HG03196 (cell line): Measurements from ENCODE around the gene KCNJ4.

Source experiments
- ATAC-seq: cut with Tn5 transposase; IDR thresholded peaks from one replicate; pipeline ENCODE4 v1.9.1; 2021; ENCODE audit not compliant: unreplicated experiment

The KCNJ4 gene

DNA sequence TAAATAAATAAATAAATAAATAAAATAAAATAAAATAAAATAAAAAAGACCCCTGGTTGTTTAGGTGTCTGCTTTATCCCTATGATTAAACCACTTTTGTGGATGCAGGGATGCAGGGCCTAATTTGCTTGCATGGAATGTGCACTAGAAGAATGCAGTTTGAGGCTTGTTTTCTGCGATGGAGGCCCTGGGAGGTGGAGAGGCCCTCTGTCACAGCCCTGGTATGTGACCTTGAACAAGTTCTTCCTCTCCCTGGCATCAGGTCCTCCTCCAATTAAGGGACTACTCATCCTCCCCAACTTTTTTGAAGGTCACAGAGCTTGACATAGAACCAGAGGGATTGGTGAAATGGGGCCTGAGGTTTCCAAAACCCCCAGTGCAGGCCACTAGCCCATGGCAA is 22.7 kb downstream of the KCNJ4 start:
- ATAC-seq: no peak

GRCh38 chr22:38431266-38432010 is 23.6 kb downstream of the KCNJ4 start:
- no peak for ATAC-seq

DNA sequence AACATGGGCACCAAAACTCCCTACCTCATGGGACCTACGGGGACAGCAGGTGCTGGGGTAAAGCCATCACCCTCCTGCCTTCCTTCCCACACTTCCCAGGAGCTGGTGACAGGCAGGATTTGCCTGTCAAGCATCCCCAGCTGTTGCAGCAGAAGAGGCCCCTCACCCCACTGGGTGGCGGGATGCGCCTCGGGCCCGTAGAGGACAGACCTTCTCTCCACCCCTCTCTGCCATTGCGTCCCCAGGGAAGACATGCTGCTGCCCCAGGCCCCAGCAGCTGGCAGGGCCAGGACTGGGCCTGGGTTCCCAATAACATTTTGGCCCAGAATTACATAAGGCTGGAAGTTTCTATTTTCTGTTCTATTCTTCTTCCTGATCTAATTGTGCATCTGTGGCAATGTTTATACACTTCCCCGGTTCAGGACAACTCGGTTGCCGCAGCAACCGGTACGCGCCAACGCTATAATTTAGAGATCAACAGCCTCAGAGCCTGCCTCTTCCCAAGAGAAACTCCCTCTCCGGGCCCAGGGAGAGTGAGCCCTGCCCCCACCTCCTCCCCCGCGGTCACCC is 25.4 kb downstream of the KCNJ4 start:
- ATAC-seq: no peak

DNA sequence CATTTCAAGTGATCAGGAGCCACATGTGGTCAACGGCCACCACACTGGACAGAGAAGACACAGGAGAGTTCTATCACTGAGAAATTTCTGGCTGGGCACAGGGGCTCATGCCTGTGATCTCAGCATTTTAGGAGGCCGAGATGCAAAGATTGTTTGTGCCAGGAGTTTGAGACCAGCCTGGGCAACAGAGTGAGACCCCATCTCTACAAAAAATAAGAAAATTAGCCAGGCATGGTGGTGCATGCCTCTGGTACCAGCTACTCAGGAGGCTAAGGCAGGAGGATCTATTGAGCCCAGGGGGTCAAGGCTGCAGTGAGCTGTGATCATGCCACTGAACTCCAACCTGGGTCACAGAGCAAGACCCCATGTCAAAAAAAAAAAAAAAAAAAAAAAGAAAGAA is 26.3 kb downstream of the KCNJ4 start:
- ATAC-seq: no peak

DNA sequence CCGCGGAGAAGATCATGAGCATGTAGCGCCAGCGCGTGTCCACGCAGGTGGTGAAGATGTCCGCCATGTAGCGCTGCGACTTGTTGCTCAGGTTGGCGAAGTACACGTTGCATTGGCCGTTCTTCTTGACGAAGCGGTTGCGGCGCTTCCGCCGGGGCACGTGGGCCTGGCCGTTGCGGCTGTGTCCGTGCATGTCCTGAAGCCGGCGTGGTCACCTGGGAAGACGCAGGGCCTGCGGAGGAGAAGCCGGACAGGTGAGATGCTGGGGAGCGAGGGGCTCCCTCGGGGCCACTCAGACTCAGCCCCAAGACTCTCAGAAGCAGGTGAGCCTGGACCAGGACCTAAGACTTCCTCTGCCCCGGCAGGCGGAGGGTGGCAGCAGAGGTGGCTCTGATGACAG is 27.1 kb downstream of the KCNJ4 start:
- ATAC-seq: no peak

GRCh38 chr22:38427465-38427864 is 27.5 kb downstream of the KCNJ4 start:
- no peak for ATAC-seq

- ATAC-seq: no peak
Observed at GRCh38 chr22:38426628-38427027, 28.4 kb downstream of the KCNJ4 start.

DNA sequence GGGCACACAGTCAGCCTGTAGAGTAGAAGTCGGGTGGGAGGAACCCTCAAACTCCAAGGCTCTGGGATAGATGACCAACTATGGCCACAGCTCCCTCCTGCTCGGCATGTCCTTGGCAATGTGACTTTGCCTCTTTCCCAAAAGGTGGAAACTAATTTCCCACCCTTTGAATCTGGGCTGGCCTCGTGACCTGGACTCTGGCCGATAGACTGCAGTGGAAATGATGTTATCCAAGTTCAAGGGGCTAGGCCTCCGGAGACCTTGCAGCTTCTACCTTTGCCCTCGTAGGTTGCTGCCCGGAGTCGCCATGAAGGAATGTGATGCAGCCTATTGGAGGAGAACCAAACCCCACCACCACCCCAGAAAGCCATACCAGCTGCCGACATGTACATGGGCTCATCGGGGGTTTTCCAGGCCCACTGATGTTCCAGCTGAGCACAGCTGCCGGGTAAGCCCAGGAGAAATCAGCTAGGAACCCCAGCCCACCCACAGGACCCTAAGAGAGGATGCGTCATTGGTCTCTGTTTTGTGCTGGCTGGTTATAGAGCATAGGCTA is 30.4 kb downstream of the KCNJ4 start:
- no peak for ATAC-seq

GRCh38 chr22:38423512-38424503 is 31.2 kb downstream of the KCNJ4 start:
- ATAC-seq: no peak

DNA sequence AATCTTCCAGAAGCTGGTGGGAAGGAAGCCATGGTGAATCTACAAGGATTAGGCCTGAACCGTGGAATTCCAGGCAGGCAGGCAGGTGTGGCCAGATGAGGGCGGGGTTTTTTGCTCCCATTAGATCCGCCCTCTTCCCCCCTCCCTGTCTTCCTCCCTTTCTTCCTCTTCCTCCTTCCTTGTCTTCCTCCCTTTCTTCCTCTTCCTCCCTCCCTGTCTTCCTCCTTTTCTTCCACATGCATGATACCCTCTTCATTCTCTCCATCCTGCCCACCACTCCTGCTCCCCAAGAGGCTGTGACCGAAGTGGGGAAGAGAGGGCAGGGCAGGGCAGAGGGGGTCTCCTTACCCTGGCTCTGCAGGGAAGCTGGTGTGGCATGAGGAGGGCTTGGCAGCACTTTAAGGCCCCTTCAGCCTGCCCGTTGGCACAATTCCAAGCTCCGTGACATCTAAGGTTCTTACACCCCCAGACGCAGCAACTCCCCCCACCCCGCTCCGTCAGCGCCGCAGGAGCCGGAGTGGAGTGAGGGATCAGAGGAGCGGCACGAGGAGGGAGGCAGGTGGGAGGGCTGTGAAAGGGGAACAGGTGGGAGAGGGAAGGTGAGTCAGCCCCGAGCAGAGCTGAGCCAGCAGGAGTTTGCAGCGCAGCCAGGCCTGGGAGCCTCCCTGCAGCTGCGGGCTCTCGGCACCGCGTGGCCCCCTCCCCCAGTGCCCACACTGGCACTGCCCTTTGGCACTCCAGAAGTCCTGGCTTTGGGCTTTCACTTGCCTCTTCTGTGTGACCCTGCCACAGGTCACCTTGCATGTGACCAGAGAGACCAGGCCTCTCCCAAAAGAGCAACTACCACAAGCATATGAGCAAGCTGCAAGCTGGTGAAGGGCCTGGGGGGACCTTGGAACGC is 32.1 kb downstream of the KCNJ4 start:
- ATAC-seq: no peak

GRCh38 chr22:38420734-38421133 is 34.3 kb downstream of the KCNJ4 start:
- no peak for ATAC-seq

GRCh38 chr22:38419858-38420160 is 35.2 kb downstream of the KCNJ4 start:
- ATAC-seq: no peak

DNA sequence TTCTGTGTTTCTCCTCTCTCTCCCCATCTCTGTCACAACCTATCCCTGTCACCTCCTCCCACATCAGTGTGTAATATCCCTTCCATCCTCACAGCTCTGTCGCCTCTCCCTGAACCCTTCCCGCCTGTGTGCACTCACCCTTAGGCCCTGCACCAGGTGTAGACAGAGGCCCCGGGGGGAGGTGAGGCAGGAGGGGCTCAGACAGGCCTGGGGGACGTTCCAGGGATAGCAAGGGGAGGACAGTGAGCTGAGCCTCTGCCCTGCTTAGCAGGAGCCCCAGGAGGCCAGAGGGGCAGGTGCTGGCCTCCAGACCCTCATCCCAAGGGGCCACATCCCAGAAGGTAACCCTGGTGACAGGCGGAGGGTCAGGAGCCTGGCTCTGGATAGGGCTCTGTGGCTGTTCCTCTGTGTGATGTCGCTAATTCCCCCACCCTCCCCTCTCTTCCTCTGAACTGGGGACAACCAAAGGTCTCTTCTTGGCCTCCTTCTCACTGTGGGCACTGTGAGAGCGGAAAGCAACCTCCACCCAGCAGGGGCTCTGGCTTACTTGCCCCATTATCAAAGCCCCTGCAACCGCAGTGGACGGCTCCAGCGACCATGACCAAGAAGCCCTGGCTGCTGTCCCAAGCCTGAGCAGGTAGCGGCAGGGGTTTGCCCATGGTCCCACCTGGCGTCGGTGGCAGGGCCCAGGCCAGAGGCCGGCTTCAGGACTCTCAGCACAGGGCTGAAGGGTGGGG is 35.7 kb downstream of the KCNJ4 start:
- no peak for ATAC-seq

DNA sequence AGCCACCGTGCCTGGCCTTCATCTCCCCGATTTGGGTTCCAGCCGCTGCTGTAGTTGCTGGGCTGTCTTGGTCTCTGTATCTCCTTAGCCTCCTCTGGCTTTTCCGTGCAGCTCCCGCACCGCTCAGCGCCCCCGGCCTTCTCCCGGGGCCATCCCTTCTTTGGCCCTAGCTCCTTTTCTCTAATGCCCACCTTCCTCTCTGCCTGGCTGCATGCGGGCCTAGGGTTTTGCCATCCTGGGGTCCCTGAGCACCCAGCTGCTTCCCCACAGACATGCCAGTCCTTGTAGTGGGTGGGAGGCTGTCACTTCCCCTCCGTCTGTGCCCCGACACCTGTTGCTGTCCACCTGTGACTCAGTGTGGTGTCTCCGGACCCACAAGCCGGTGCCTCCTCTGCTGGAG is 36.4 kb downstream of the KCNJ4 start:
- ATAC-seq: no peak

- ATAC-seq: no peak
Observed at GRCh38 chr22:38417252-38418060, 37.5 kb downstream of the KCNJ4 start.

- no peak for ATAC-seq
Observed at GRCh38 chr22:38416621-38417251, 38.3 kb downstream of the KCNJ4 start.

- no peak for ATAC-seq
Observed at GRCh38 chr22:38415561-38416321, 39.3 kb downstream of the KCNJ4 start.

DNA sequence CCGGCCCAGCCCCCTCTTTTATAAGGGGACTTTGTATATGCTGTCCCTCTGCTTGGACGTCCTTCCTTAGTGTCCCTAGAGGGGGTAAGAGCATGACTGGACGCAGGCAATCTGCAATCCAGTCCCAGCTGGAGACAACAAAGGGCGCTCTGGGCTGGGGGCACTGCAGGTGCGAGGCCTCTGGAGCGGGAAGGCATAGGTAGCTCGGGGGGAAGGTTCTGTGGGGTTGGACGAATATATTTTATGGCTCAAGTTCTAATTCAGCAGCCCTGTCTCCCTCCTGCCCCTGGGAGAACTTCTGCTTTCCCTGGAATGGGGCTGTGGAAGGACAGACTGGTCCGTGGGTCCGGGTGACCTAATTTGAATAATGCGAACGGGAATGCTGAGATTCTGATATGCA is 40.0 kb downstream of the KCNJ4 start:
- no peak for ATAC-seq
